Stimulated activated CD8-positive, alpha-beta memory T cell treated with anti-CD3 and anti-CD28 coated beads, Interleukin-4, amount 100 ng/mL, for 24 hours (primary cell): ENCODE measurements around the gene PTGER4.
"Not testable (repeated sequence)": the region's sequence is repeated elsewhere in the genome, so short reads cannot be mapped to it uniquely, and the experiment has no call there.

Experiments used
- DNase-seq: peaks from one replicate; pipeline ENCODE4 v3.0.0-alpha.2; 2020; ENCODE audit warnings: low read depth

The PTGER4 gene

GRCh38 chr5:40689438-40689837 lies 9.7 kb downstream of the PTGER4 start:
- DNase-seq = no peak

GRCh38 chr5:40690267-40690666 lies 10.6 kb downstream of the PTGER4 start:
- DNase-seq = no peak

GRCh38 chr5:40691894-40692293 lies 12.2 kb downstream of the PTGER4 start:
- no peak for DNase-seq

- no peak for DNase-seq
Observed at GRCh38 chr5:40694433-40694832, 14.7 kb downstream of the PTGER4 start.

- DNase-seq = no peak
Observed at GRCh38 chr5:40700116-40700782, 20.5 kb downstream of the PTGER4 start.

- DNase-seq = not testable (repeated sequence)
Observed at GRCh38 chr5:40702027-40702426, 22.3 kb downstream of the PTGER4 start.

GRCh38 chr5:40705484-40705883 lies 25.8 kb downstream of the PTGER4 start:
- not testable (repeated sequence) for DNase-seq

GRCh38 chr5:40710575-40710974 lies 30.9 kb downstream of the PTGER4 start:
- DNase-seq = not testable (repeated sequence)

- DNase-seq = no peak
Observed at GRCh38 chr5:40714001-40714400, 34.3 kb downstream of the PTGER4 start.

GRCh38 chr5:40716000-40716399 lies 36.3 kb downstream of the PTGER4 start:
- no peak for DNase-seq

GRCh38 chr5:40716590-40716989 lies 36.9 kb downstream of the PTGER4 start:
- DNase-seq = no peak

GRCh38 chr5:40717281-40717680 lies 37.6 kb downstream of the PTGER4 start:
- no peak for DNase-seq

GRCh38 chr5:40720069-40720468 lies 40.4 kb downstream of the PTGER4 start:
- DNase-seq = no peak

GRCh38 chr5:40722497-40722911 lies 42.8 kb downstream of the PTGER4 start:
- not testable (repeated sequence) for DNase-seq

- no peak for DNase-seq
Observed at GRCh38 chr5:40733434-40733833, 53.7 kb downstream of the PTGER4 start.

GRCh38 chr5:40733879-40734563 lies 54.3 kb downstream of the PTGER4 start:
- no peak for DNase-seq

- DNase-seq = no peak
Observed at GRCh38 chr5:40734986-40735385, 55.3 kb downstream of the PTGER4 start.

GRCh38 chr5:40735609-40736008 lies 55.9 kb downstream of the PTGER4 start:
- no peak for DNase-seq

GRCh38 chr5:40736103-40736875 lies 56.6 kb downstream of the PTGER4 start:
- DNase-seq = no peak

- no peak for DNase-seq
Observed at GRCh38 chr5:40738502-40738901, 58.8 kb downstream of the PTGER4 start.
